Measurements from ENCODE around the gene POLK.

- no peak for TF ChIP-seq EZH2 (IDR thresholded peaks at IDR 0.05; ENCODE audit: low read depth)
- no peak for TF ChIP-seq CTCF (conservative IDR thresholded peaks at IDR 0.05)
These were observed 838 bp downstream of the POLK start for GRCh38 chr5:75512383-75513074.
